Mucosa of descending colon (tissue), 3 donors: ENCODE data around the gene KDM2B. TPM values are rescaled to one million over a fixed set of nuclear protein-coding genes. Genes with fewer than 3 reads are reported as not detected.

Source experiments
- ATAC-seq: fragments of 200-7000 bp; cut with Tn5 transposase; one replicate; pipeline ENCODE4 v1.9.1; 2020; ENCODE audit warnings: mild to moderate bottlenecking, moderate library complexity
- DNase-seq, 3 donors: peaks; one replicate each; pipeline ENCODE4 v3.0.0-alpha.2; 2020
- H3K36me3 ChIP-seq: fragments of 200-600 bp; one replicate; pipeline ENCODE4 v1.8.0; 2021; ENCODE audit warnings: low read depth, mild to moderate bottlenecking
- H3K4me1 ChIP-seq: fragments of 200-600 bp; one replicate; pipeline ENCODE4 v1.8.0; 2021; ENCODE audit warnings: low read depth, mild to moderate bottlenecking
- H3K4me3 ChIP-seq: fragments of 200-600 bp; one replicate; pipeline ENCODE4 v1.8.0; 2021; ENCODE audit warnings: mild to moderate bottlenecking
- H3K9me3 ChIP-seq: fragments of 200-600 bp; one replicate; pipeline ENCODE4 v1.8.0; 2021; ENCODE audit warnings: mild to moderate bottlenecking
- CTCF ChIP-seq: fragments of 200-600 bp; IDR thresholded peaks from one replicate; pipeline ENCODE4 v1.8.0; 2022; ENCODE audit warnings: antibody characterized with exemption, mild to moderate bottlenecking
- intact Hi-C, 2 donors: fragments of 100-400 bp; cut with DNase I in 1 of 2; cut with micrococcal nuclease in 1 of 2; formaldehyde crosslinking; loops; one replicate each; pipeline versions ENCODE4 v1.11.0 to v1.11.1; 2022; cut with DNase I, micrococcal nuclease
- total RNA-seq, 3 donors: library from RNA; stranded (reverse); fragmentation: NEBNext Ultra II Directional in 2 of 3; extraction: Animal tissue kit (Norgen Biotek cat#: 25700) in 2 of 3; gene quantifications; one replicate each; pipeline versions ENCODE4 v1.2.1 to v1.2.4, GENCODE V29; 2021 to 2023
- donor health status: DM: no; HTN: no; CAD: no; lungs with moderate emphysema.
- donor health status: DM: no; HTN: no; CAD: no.
- donor health status: DM: no; HTN: yes; CAD: no.

Gene KDM2B
- total RNA-seq, 3 donors from 2014 or later: 17.9 to 24.5 (median 18.3) TPM

GRCh38 chr12:121610239-121611149 is 29.7 kb upstream of the KDM2B start:
- Histone ChIP-seq H3K4me1 (no peaks in the 10 kb centered on the region), H3K4me3 (no peak overlapping the region), H3K36me3 (no peaks in the 10 kb centered on the region), H3K9me3 (no peaks in the 10 kb centered on the region)
- DNase-seq (no peak), ATAC-seq (peak; percentile 69)
- intact Hi-C loops: no loop called here
- TF ChIP-seq CTCF: no peak

DNA sequence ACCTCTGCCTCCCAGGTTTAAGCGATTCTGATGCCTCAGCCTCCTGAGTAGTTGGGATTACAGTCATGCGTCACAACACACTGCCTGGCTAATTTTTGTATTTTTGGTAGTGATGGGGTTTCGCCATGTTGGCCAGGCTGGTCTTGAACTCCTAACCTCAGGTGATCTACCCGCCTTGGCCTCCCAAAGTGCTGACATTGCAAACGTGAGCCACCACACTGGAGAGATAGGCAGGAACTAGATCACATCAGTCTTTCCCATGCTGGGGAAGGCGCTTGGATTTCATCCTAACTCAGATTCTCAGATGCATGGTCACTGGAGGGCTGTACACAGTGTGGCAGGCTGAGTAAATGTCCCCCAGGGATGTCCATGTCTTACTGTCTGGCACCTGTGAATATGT is 27.5 kb upstream of the KDM2B start:
- no peak for ATAC-seq
- TF ChIP-seq CTCF: no peak
- intact Hi-C loops: no loop called here

DNA sequence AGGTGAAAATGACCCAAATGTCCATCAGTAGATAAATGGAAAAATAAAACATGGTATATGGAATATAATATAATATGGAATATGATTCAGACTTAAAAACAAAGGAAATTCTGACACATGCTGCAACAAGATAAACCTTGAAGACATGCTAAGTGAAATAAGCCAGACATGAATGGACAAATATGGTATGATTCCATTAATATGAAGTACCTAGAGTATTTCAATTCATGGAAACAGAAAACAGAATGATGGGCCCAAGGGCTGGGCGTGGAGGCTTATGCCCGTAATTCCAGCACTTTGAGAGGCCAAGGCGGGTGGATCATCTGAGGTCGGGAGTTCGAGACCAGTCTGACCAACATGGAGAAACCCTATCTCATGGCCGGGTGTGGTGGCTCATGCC is 22.8 kb upstream of the KDM2B start:
- H3K9me3 ChIP-seq: no peaks in the 10 kb centered on the region
- intact Hi-C loops: no loop called here
- no peak overlapping the region for H3K4me3 ChIP-seq
- DNase-seq (no peak), ATAC-seq (no peak)
- H3K4me1 ChIP-seq: peaks cover 6% of the 10 kb centered on the region
- TF ChIP-seq CTCF: no peak
- no peaks in the 10 kb centered on the region for H3K36me3 ChIP-seq

More for the DNA sequence above, 27.5 kb upstream of the KDM2B start:
- no peaks in the 10 kb centered on the region for H3K36me3 ChIP-seq
- H3K4me3 ChIP-seq: no peak overlapping the region
- no peaks in the 10 kb centered on the region for H3K4me1 ChIP-seq
- H3K9me3 ChIP-seq: no peaks in the 10 kb centered on the region
- DNase-seq: no peak

DNA sequence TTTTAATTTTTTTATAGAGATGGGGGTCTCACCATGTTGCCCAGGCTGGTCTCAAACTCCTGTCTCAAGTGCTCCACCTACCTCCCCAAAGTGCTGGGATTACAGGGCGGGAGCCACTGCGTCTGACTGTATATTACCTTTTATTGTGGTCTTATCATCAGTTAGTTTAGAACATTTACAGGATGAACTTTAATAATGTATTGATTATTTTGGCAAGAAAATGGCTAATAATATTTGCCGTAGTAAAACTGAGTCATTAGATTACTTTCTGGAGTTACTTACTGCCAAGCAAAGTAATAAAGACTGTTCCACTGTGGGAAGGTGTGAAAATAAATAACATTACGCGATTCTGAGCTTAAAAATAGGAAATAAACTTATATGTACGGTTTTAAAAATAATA is 21.9 kb upstream of the KDM2B start:
- Histone ChIP-seq H3K9me3 (no peaks in the 10 kb centered on the region), H3K36me3 (no peaks in the 10 kb centered on the region), H3K4me3 (no peak overlapping the region), H3K4me1 (peaks cover 11% of the 10 kb centered on the region)
- no peak for TF ChIP-seq CTCF
- DNase-seq (no peak), ATAC-seq (no peak)
- intact Hi-C loops: no loop called here

DNA sequence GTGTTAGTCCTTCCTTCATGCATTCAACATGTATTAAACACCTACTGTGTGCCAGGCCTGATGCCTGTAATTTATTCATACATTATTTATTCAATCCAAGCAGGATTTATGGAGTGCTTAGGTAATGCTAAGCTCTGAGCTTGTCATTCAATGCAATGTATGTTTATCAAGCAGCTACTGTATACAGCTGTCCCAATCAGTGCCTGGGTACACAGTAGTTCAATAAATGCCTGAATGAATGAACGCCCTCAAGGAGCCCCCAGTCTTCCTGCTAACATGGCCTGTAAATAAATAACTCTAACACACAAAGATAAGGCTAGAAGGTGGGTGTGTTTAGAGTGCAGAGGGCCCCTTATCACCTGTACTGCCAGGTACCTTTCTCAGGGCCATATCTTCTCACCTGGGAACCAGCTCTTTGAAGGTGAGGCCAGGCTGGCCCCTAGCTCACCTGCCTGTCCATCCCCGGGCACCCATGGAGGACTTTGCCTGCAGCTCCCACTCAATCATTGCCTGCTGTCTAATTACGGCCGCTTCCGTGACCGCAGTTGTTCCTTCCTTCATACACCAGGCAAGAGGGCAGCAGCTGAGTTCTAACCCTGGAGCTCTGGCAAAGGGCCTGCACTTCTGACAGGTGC is 20.0 kb upstream of the KDM2B start:
- peak; percentile 92 for ATAC-seq
- peak; percentile 56 to 75 (median 72) for DNase-seq
- TF ChIP-seq CTCF: no peak
- Histone ChIP-seq H3K9me3 (no peaks in the 10 kb centered on the region), H3K4me1 (peaks cover 11% of the 10 kb centered on the region), H3K36me3 (no peaks in the 10 kb centered on the region), H3K4me3 (no peak overlapping the region)
- intact Hi-C loops: no loop called here
